Measurements from ENCODE around the gene CENPK.

- TF ChIP-seq CTCF (conservative IDR thresholded peaks at IDR 0.05; ENCODE audit: low read depth, low read length) (no peak), EZH2 (IDR thresholded peaks at IDR 0.05; ENCODE audit: low read length, unreplicated experiment) (no peak)
Observed at GRCh38 chr5:65512170-65512937, 50.6 kb downstream of the CENPK start.
